Lung (tissue), 12 donors: ENCODE measurements around the gene CAPNS2. TPM values are rescaled to one million over a fixed set of nuclear protein-coding genes. Genes with fewer than 3 reads are reported as not detected.
"Not testable (repeated sequence)": the region's sequence is repeated elsewhere in the genome, so short reads cannot be mapped to it uniquely, and the experiment has no call there.

Experiments used
- ATAC-seq: fragments of 200-7000 bp; cut with Tn5 transposase; one replicate; pipeline ENCODE4 v1.9.1; 2020; ENCODE audit warnings: moderate number of reproducible peaks; ENCODE audit not compliant: insufficient read depth, low FRiP score
- DNase-seq, 3 donors: peaks; one replicate each; pipeline ENCODE4 v3.0.0-alpha.2; 2013 to 2017
- H3K27ac ChIP-seq, 2 donors: one replicate each; pipeline ENCODE4 v1.5.1; 2013; ENCODE audit warnings: mild to moderate bottlenecking in 2 of 2, moderate library complexity in 2 of 2, control low read depth in 1 of 2, inconsistent platforms in 1 of 2, low read depth in 1 of 2, low read length in 1 of 2
- H3K27me3 ChIP-seq, 3 donors: one replicate each; pipeline ENCODE4 v1.5.1; 2013; ENCODE audit warnings: low read length in 2 of 3; ENCODE audit not compliant: control insufficient read depth in 3 of 3, insufficient read depth in 3 of 3
- H3K36me3 ChIP-seq, 4 donors: one replicate each; pipeline ENCODE4 v1.5.1; 2013; ENCODE audit warnings: low read length in 4 of 4, mild to moderate bottlenecking in 1 of 4, moderate library complexity in 1 of 4; ENCODE audit not compliant: control insufficient read depth in 4 of 4, insufficient read depth in 4 of 4
- H3K4me1 ChIP-seq, 5 donors: one replicate each; pipeline ENCODE4 v1.5.1; 2013; ENCODE audit warnings: low read length in 5 of 5, mild to moderate bottlenecking in 2 of 5, moderate library complexity in 1 of 5; ENCODE audit not compliant: control insufficient read depth in 5 of 5, insufficient read depth in 5 of 5
- H3K4me3 ChIP-seq: one replicate; pipeline ENCODE4 v1.5.1; 2013; ENCODE audit warnings: mild to moderate bottlenecking, control low read depth, moderate library complexity
- H3K9ac ChIP-seq, 2 donors: one replicate each; pipeline ENCODE4 v1.5.1; 2013; ENCODE audit warnings: low read length in 2 of 2, control low read depth in 1 of 2; ENCODE audit not compliant: insufficient read depth in 1 of 2
- H3K9me3 ChIP-seq, 4 donors: one replicate each; pipeline ENCODE4 v1.5.1; 2013; ENCODE audit warnings: low read length in 3 of 4, mild to moderate bottlenecking in 1 of 4, moderate library complexity in 1 of 4; ENCODE audit not compliant: control insufficient read depth in 4 of 4, insufficient read depth in 3 of 4
- CTCF ChIP-seq: IDR thresholded peaks from 2 replicates; pipeline ENCODE4 v1.5.1; 2012; ENCODE audit warnings: mild to moderate bottlenecking; ENCODE audit errors: control extremely low read depth, extremely low read depth
- WGBS, 2 donors: extraction: QIAGEN DNeasy Blood & Tissue Kit; methylation state at CpG; one replicate each; pipeline ENCODE4 v1.1.7; 2013; 5-methylcytosine and 5-hydroxymethylcytosine counted together
- polyA plus RNA-seq, 2 donors: library from polyadenylated mRNA; stranded (reverse); fragments of 200-250 nt; gene quantifications; one replicate each; pipeline ENCODE4 v1.2.1, GENCODE V29; 2013
- total RNA-seq, 2 donors: library from RNA; depleted of rRNA in 1 of 2; stranded (reverse); fragments of >200 nt in 1 of 2; gene quantifications; one replicate each; pipeline ENCODE4 v1.2.1, GENCODE V29; 2014 to 2021
- donor health status: control.
- donor health status: control.
- donor health status: Bipolar disorder and iron deficiency.
- donor health status: healthy.
- donor health status: DM: yes; HTN: yes; CAD: no.

The CAPNS2 gene
- total and polyA plus RNA-seq, 4 donors = 0.30 to 3.1 (median 0.81) TPM

- 69 to 71% methylated on average over 6 of the region's 6 CpGs for WGBS, 2 donors
- no peak for TF ChIP-seq CTCF
- DNase-seq = no peak
- Histone ChIP-seq H3K9me3 (peaks cover 0 to 4% (median 0%) of the 10 kb centered on the region in 4 donors), H3K9ac (no peak overlapping the region), H3K27ac (no peak overlapping the region), H3K36me3 (no peaks in the 10 kb centered on the region), H3K4me1 (no peaks in the 10 kb centered on the region), H3K27me3 (no peaks in the 10 kb centered on the region), H3K4me3 (no peak overlapping the region)
- no peak for ATAC-seq
Observed at GRCh38 chr16:55613613-55614335, 47.3 kb downstream of the CAPNS2 start.

- peaks cover 0 to 4% (median 0%) of the 10 kb centered on the region in 4 donors for H3K9me3 ChIP-seq
- TF ChIP-seq CTCF = no peak
- WGBS, 2 donors = 64 to 73% methylated on average over 3 of the region's 3 CpGs
- ATAC-seq = no peak
- no peaks in the 10 kb centered on the region for H3K36me3 ChIP-seq
- DNase-seq = no peak
- no peak overlapping the region for H3K9ac ChIP-seq
- H3K4me1 ChIP-seq = no peaks in the 10 kb centered on the region
- no peaks in the 10 kb centered on the region for H3K27me3 ChIP-seq
- H3K27ac ChIP-seq = no peak overlapping the region
- H3K4me3 ChIP-seq = no peak overlapping the region
Observed at GRCh38 chr16:55615071-55615470, 48.6 kb downstream of the CAPNS2 start.

GRCh38 chr16:55615670-55616069, 49.2 kb downstream of the CAPNS2 start:
- H3K9ac ChIP-seq, H3K27me3 ChIP-seq, H3K27ac ChIP-seq, H3K9me3 ChIP-seq, DNase-seq, H3K36me3 ChIP-seq, H3K4me1 ChIP-seq, H3K4me3 ChIP-seq, ATAC-seq: not testable (repeated sequence)
- 85 to 90% methylated on average over 11 of the region's 11 CpGs for WGBS, 2 donors

Other genes starting within 250 kb of the CAPNS2 start
- 1 to 10 TPM in 1 of 2 donors, under 1 TPM in 1; 0.37 to 6.0 TPM for gene IRX6, start 242.5 kb upstream of the CAPNS2 start, total RNA-seq
- gene IRX6, start 242.5 kb upstream of the CAPNS2 start, polyA plus RNA-seq = 1 to 10 TPM; 2.1 to 6.3 TPM
- gene MMP2, start 87.5 kb upstream of the CAPNS2 start, total RNA-seq = 100 to 1,000 TPM; 218 to 291 TPM
- 100 to 1,000 TPM in 1 of 2 donors, 10 to 100 TPM in 1; 41.9 to 119 TPM for gene MMP2, start 87.5 kb upstream of the CAPNS2 start, polyA plus RNA-seq
- gene LPCAT2, start 57.6 kb upstream of the CAPNS2 start, total RNA-seq = 10 to 100 TPM; 24.6 to 25.3 TPM
- 10 to 100 TPM in 1 of 2 donors, 1 to 10 TPM in 1; 9.5 to 14.3 TPM for gene LPCAT2, start 57.6 kb upstream of the CAPNS2 start, polyA plus RNA-seq
- gene SLC6A2, start 89.3 kb downstream of the CAPNS2 start, total RNA-seq = under 1 TPM in 1 of 2 donors, not detected in 1; 0.26 TPM
- gene SLC6A2, start 89.3 kb downstream of the CAPNS2 start, polyA plus RNA-seq = under 1 TPM in 1 of 2 donors, not detected in 1; 0.02 TPM